ENCODE measurements around the gene UIMC1. TPM values are rescaled to one million over a fixed set of nuclear protein-coding genes. Genes with fewer than 3 reads are reported as not detected.

The UIMC1 gene
- total RNA-seq, result 31.9 and 38.0 TPM in 2 replicates

GRCh38 chr5:177006265-177006972 is at the start of gene UIMC1:
Gene UIMC1 (minus strand): TSS chr5:177006779. CDS start chr5:176982615, 24,164 bp downstream.

GRCh38 chr5:177022386-177023302 is 16.1 kb upstream of the UIMC1 start, which contains the start of gene ZNF346:
Gene ZNF346 (plus strand): TSS chr5:177022696. CDS start chr5:177022739, 43 bp downstream.

GRCh38 chr5:176899296-176899891 is 107.2 kb downstream of the UIMC1 start, which contains the start of gene HK3:
Gene HK3 (minus strand): TSS chr5:176899346. CDS start chr5:176896159, 3,187 bp downstream.

Other genes starting within 250 kb of the UIMC1 start
- gene UNC5A, start 196.2 kb downstream of the UIMC1 start, total RNA-seq, result not detected in 2 replicates
- gene HK3, start 107.4 kb downstream of the UIMC1 start, total RNA-seq, result not detected in 2 replicates
- gene ZNF346, start 15.9 kb upstream of the UIMC1 start, total RNA-seq, result 12.7 and 14.3 TPM in 2 replicates
- 0.62 and 0.66 TPM in 2 replicates for gene FGFR4, start 80.1 kb upstream of the UIMC1 start, total RNA-seq
- gene NSD1, start 127.0 kb upstream of the UIMC1 start, total RNA-seq, result 43.8 and 47.0 TPM in 2 replicates